Smooth muscle cell (in vitro differentiated cells): ENCODE data around the gene TRUB2. TPM values are rescaled to one million over a fixed set of nuclear protein-coding genes. Genes with fewer than 3 reads are reported as not detected.
A peak's percentile ranks its signal among the peaks of the same experiment; 100 is the strongest.

Experiments used
- DNase-seq: peaks from one replicate; lab custom pipeline; 2025; ENCODE audit not compliant: unreplicated experiment; lab: John Stamatoyannopoulos, UW
- H2AFZ ChIP-seq: fragments of 200-600 bp; sonication (generic); 2 replicates; pipeline ENCODE4 v1.6.0; 2016; ENCODE audit warnings: antibody characterized with exemption, low read depth, mild to moderate bottlenecking
- H3F3A ChIP-seq: fragments of 200-600 bp; sonication (generic); 2 replicates; pipeline ENCODE4 v1.6.0; 2017; ENCODE audit warnings: antibody characterized with exemption, low read depth
- H3K27ac ChIP-seq: fragments of 200-600 bp; sonication (generic); 2 replicates; pipeline ENCODE4 v1.5.1; 2016; ENCODE audit warnings: low read depth, mild to moderate bottlenecking
- H3K27me3 ChIP-seq: fragments of 200-600 bp; sonication (generic); 2 replicates; pipeline ENCODE4 v1.6.1; 2016; ENCODE audit warnings: low read depth, mild to moderate bottlenecking
- H3K36me3 ChIP-seq: fragments of 200-600 bp; sonication (generic); 2 replicates; pipeline ENCODE4 v1.5.1; 2016; ENCODE audit warnings: low read depth
- H3K4me1 ChIP-seq: fragments of 200-600 bp; sonication (generic); 2 replicates; pipeline ENCODE4 v1.5.1; 2016; ENCODE audit warnings: low read depth
- H3K4me2 ChIP-seq: fragments of 200-600 bp; sonication (generic); 2 replicates; pipeline ENCODE4 v1.6.0; 2016; ENCODE audit warnings: mild to moderate bottlenecking
- H3K4me3 ChIP-seq: fragments of 200-600 bp; sonication (generic); 2 replicates; pipeline ENCODE4 v1.5.1; 2016; ENCODE audit warnings: mild to moderate bottlenecking
- H3K79me2 ChIP-seq: fragments of 200-600 bp; sonication (generic); 2 replicates; pipeline ENCODE4 v1.6.0; 2016; ENCODE audit warnings: low read depth, mild to moderate bottlenecking
- H3K9ac ChIP-seq: fragments of 200-600 bp; sonication (generic); 2 replicates; pipeline ENCODE4 v1.6.0; 2016; ENCODE audit warnings: low read depth
- H3K9me3 ChIP-seq: fragments of 200-600 bp; sonication (generic); replicated peaks from 2 replicates; pipeline ENCODE4 v1.5.1; 2016; ENCODE audit warnings: low read depth
- H4K20me1 ChIP-seq: fragments of 200-600 bp; sonication (generic); 2 replicates; pipeline ENCODE4 v1.6.0; 2016; ENCODE audit warnings: low read depth
- CTCF ChIP-seq: fragments of 200-600 bp; sonication (generic); IDR thresholded peaks from 2 replicates; pipeline ENCODE4 v1.5.1; 2017; ENCODE audit warnings: borderline replicate concordance, mild to moderate bottlenecking, antibody characterized with exemption; ENCODE audit not compliant: insufficient read depth, poor library complexity, severe bottlenecking
- WGBS: methylation state at CpG from one replicate; pipeline ENCODE4 v1.1.7; 2016; ENCODE audit warnings: low lambda C conversion rate; 5-methylcytosine and 5-hydroxymethylcytosine counted together
- polyA plus RNA-seq: library from polyadenylated mRNA; unstranded; fragments of >200 nt; fragmentation: Nextera tagmentation; extraction: Ambion mirVana; gene quantifications from 2 replicates; pipeline ENCODE4 v1.2.1, GENCODE V29; 2016
- total RNA-seq: library from RNA; depleted of rRNA; stranded (reverse); fragments of >200 nt; gene quantifications from 2 replicates; pipeline ENCODE4 v1.2.3, GENCODE V29; 2014

Gene TRUB2
- 5.2 and 9.0 TPM in 2 replicates for total RNA-seq
- 25.1 and 33.2 TPM in 2 replicates for polyA plus RNA-seq

- Histone ChIP-seq H3K4me3 (peak within 1 kb of the TSS; percentile 74), H3K9ac (peak within 1 kb of the TSS; percentile 87), H3K4me1 (peaks cover 13% of the 10 kb centered on the region), H4K20me1 (no peaks in the 10 kb centered on the region), H3K27ac (peak within 1 kb of the TSS; percentile 86), H3K36me3 (no peaks in the 10 kb centered on the region), H3K79me2 (peaks cover 22% of the 10 kb centered on the region), H3F3A (no peaks in the 10 kb centered on the region), H3K4me2 (peak within 1 kb of the TSS; percentile 95), H2AFZ (peak within 1 kb of the TSS; percentile 91), H3K27me3 (no peaks in the 10 kb centered on the region), H3K9me3 (no peaks in the 10 kb centered on the region)
- under 1% methylated on average over 79 of the region's 83 CpGs for WGBS
- TF ChIP-seq CTCF: no peak
- DNase-seq: peak; percentile 84
These were observed at the start of gene TRUB2, which contains the start of gene COQ4 for GRCh38 chr9:128322404-128323211. Gene TRUB2, minus strand, starts transcription at chr9:128322447. Its CDS starts 39 bp downstream, at chr9:128322408. Gene COQ4, plus strand, starts transcription at chr9:128322839. Its CDS starts 20 bp downstream, at chr9:128322859.

GRCh38 chr9:128371630-128372117, 49.4 kb upstream of the TRUB2 start:
- peak overlapping the region; percentile 93 for H3K27ac ChIP-seq
- peaks cover 16% of the 10 kb centered on the region for H3F3A ChIP-seq
- H3K9ac ChIP-seq: peak overlapping the region; percentile 94
- peak overlapping the region; percentile 80 for H3K4me3 ChIP-seq
- no peak for TF ChIP-seq CTCF
- H3K36me3 ChIP-seq: no peaks in the 10 kb centered on the region
- peak overlapping the region; percentile 94 for H3K4me2 ChIP-seq
- 4% methylated on average over 10 of the region's 10 CpGs for WGBS
- no peaks in the 10 kb centered on the region for H3K9me3 ChIP-seq
- peaks cover 20% of the 10 kb centered on the region for H4K20me1 ChIP-seq
- peaks cover 31% of the 10 kb centered on the region for H3K79me2 ChIP-seq
- H2AFZ ChIP-seq: peak overlapping the region; percentile 81
- DNase-seq: no peak
- H3K27me3 ChIP-seq: no peaks in the 10 kb centered on the region
- peaks cover 7% of the 10 kb centered on the region for H3K4me1 ChIP-seq

GRCh38 chr9:128370752-128371629, 48.7 kb upstream of the TRUB2 start, which contains the start of gene URM1:
Gene URM1, plus strand, starts transcription at chr9:128371374. Its CDS starts 7 bp downstream, at chr9:128371381.
- Histone ChIP-seq H3K4me1 (peaks cover 7% of the 10 kb centered on the region), H3K9ac (peak within 1 kb of the TSS; percentile 94), H3F3A (peaks cover 11% of the 10 kb centered on the region), H3K4me2 (peak within 1 kb of the TSS; percentile 94), H3K36me3 (no peaks in the 10 kb centered on the region), H4K20me1 (peaks cover 14% of the 10 kb centered on the region), H3K27ac (peak within 1 kb of the TSS; percentile 93), H3K27me3 (no peaks in the 10 kb centered on the region), H3K79me2 (peaks cover 26% of the 10 kb centered on the region), H3K9me3 (no peaks in the 10 kb centered on the region), H3K4me3 (peak within 1 kb of the TSS; percentile 80), H2AFZ (peak within 1 kb of the TSS; percentile 81)
- WGBS: under 1% methylated on average over 53 of the region's 55 CpGs
- no peak for TF ChIP-seq CTCF
- peak; percentile 87 for DNase-seq
